T1000 (cell line): ENCODE data around the gene SORL1-AS1.

Experiments
- DNase-seq: peaks from one replicate; lab custom pipeline; 2025; ENCODE audit warnings: mixed read lengths; lab: John Stamatoyannopoulos, UW

SORL1-AS1 gene

DNA sequence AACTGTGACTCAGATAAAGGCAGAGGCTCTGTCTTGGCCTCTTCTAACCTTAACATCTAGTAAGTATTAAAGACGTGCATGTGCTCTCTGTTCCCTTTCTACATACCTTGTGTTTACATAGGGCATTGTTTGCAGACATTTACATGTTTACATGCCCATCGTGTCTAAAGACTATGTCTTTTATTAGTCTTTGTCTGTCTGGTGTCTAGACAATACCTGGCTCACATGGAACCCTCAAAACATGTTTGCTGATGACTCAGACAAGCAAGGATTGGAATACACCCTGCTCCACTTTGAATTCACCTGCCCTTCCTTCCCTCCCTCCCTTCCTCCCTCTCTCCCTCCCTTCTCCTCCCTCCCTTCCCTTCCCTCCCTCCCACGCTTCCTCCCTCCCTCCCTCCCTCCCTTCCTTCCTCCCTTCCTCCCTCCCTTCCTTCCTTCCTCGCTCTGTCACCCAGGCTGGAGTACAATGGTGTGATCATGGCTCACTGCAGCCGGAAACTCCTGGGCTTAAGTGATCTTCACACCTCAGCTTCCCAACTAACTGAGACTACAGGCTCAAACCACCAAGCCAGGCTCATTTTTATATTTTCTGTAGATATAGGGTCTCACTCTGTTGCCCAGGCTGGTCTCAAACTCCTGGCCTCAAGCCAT is 23.7 kb upstream of the SORL1-AS1 start:
- no peak for DNase-seq

- no peak for DNase-seq
Measured at GRCh38 chr11:121474680-121475079, 21.9 kb upstream of the SORL1-AS1 start.

GRCh38 chr11:121473064-121473777 is 20.5 kb upstream of the SORL1-AS1 start:
- no peak for DNase-seq

DNA sequence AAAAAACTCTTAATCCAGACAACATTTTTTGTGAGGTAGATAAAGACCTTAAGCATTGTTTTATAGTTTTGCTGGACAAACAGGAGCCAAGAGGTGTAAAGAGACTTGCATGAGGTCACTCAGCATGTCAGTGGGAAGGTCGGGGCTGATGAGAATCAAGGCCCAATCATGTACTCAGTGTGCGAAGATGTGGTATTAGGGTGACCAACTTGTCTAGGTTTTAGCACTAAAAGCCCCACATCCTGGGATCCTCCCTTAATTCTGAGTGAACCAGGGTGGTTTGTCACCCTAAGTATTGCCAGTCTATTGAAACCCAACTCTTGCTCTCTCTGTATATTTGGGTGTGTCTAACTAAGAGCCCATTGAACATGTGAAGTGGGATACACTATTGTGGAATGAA is 19.5 kb upstream of the SORL1-AS1 start:
- no peak for DNase-seq

- no peak for DNase-seq
Measured at GRCh38 chr11:121471167-121471566, 18.4 kb upstream of the SORL1-AS1 start.

- DNase-seq, result no peak
Measured at GRCh38 chr11:121469910-121470309, 17.1 kb upstream of the SORL1-AS1 start.

DNA sequence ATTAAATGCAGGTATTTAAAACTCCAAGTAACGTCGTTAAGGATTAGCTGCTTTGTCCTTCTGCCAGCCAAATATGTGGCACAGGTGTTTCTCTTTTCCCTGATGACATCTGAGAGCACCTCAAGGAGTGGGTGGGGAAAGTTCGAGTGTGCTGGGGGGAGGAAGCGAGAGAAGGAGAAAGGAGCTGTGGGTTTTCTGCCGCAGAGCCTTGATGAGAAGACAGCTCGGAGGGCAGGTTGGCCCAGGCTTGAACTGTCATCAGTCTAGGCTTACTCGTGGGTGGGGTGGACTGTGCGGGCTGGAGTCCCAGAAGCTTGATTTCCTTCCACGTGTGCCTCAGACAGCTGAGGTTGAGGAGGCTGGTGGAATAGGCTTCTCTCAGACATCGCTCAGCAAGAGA is 15.2 kb upstream of the SORL1-AS1 start:
- DNase-seq, result no peak

- DNase-seq, result no peak
Measured at GRCh38 chr11:121467471-121467870, 14.7 kb upstream of the SORL1-AS1 start.

GRCh38 chr11:121466063-121466794 is 13.5 kb upstream of the SORL1-AS1 start:
- peak; percentile 81 for DNase-seq

DNA sequence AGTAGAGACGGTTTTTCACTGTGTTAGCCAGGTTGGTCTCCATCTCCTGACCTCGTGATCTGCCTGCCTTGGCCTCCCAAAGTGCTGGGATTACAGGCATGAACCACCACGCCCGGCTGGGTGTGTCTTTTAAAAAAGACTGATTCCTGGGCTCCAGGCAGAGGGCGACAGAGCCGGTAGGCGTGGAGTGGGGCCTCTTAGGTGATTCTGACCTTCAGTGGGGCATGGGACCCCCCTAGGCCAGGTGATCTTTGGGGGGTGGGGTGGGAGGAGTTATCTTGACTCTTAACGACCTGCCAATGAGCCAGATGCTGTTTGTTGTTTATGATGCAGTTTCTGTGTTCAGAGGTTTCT is 12.9 kb upstream of the SORL1-AS1 start:
- no peak for DNase-seq

GRCh38 chr11:121464352-121464946 is 11.7 kb upstream of the SORL1-AS1 start:
- DNase-seq, result peak; percentile 52

DNA sequence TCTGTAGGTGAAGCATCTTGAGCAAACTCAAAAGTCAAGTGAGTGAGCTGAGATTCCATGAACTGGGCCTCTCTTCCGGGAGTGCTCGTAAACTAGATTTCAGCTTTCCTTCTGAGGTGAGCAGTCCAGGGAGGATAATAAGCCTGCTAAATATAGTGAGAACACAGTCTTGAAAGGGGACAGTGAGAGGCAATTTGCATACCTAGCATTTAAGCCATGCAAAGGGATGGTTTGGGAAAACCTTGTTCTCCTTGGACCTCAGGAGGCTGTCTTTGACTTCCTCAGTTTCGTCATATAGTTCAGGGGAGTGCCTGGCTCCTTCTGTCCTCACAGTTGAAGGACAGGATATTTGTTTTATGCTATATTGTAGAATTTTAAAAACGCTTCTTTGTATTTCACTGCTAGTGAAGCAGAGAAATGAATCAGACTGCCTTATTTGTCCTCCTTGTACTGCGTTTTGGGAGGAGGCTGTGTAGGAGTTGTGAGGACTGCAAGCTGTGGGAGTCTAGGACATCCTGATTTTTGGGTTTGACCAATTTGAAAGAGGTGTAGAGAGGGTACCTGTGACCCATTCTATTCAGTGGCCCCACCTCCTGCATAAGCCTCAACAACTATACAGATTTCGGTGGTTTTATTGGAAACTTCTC is 11.0 kb upstream of the SORL1-AS1 start:
- no peak for DNase-seq

DNA sequence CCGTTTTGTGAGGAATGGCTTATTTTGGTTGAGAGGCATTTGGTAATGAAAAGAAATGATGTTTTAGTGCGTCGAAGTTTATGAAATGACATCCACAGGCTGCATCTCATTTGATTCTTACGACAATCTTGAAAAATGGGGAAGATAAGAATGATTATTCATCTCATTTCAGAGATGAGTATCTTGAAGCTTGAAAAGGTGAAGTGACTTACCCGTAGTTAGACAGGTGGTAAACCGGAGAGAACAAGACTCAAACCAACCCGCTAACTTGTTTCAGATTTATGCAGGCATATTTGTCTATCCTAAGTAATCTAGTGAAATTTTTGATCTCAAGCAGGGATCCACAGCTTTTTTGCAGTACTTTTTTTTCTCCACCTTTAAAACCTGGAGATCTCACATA is 9.1 kb upstream of the SORL1-AS1 start:
- no peak for DNase-seq

GRCh38 chr11:121460941-121461514 is 8.3 kb upstream of the SORL1-AS1 start:
- DNase-seq, result no peak

GRCh38 chr11:121459413-121460017 is 6.7 kb upstream of the SORL1-AS1 start:
- DNase-seq, result no peak

GRCh38 chr11:121458551-121458950 is 5.8 kb upstream of the SORL1-AS1 start:
- no peak for DNase-seq

DNA sequence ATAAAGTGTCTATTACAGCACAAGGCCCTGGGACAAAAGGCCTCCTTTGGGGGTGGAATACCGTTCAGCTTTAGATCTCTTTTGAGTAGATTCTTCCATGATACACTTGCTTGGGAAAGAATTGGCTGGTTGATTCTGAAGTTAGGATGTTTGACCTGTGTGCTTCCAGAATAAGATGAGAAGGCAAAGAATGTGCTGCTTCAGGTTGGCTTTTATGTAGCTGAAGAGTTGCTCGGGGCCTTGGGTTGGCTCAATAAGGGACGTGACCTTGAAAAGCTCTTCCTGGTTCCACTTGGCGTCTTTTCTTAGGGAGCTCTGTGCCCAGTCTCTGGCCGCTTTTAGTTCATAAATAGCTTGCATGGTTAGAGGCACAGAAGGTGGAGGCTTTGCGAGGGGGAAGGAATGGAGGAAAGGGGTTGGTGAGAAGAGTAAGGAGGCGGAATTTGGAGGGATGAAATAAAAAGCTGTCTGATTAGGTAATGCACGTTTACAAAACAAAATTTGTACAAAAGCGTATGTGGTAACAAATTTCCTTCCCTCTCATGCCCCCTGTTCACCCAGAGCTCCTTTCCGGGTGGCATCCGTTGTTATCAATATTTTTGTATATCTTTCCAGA is 4.2 kb upstream of the SORL1-AS1 start:
- no peak for DNase-seq

GRCh38 chr11:121456151-121456550 is 3.4 kb upstream of the SORL1-AS1 start:
- no peak for DNase-seq

GRCh38 chr11:121455115-121455514 is 2.3 kb upstream of the SORL1-AS1 start:
- no peak for DNase-seq

- no peak for DNase-seq
Measured at GRCh38 chr11:121453589-121454299, 977 bp upstream of the SORL1-AS1 start.
